CD4-positive, alpha-beta T cell (primary cell): ENCODE data around the gene SHISA6. TPM values are rescaled to one million over a fixed set of nuclear protein-coding genes. Genes with fewer than 3 reads are reported as not detected.

Experiments
- ATAC-seq: fragments of 200-7000 bp; cut with Tn5 transposase; one replicate; pipeline ENCODE4 v1.10.0; 2022; ENCODE audit warnings: mild to moderate bottlenecking; ENCODE audit not compliant: poor library complexity
- CTCF ChIA-PET: fragments of 350-600 bp; sonication (Branson Sonifier 250); formaldehyde crosslinking; loops from one replicate; lab custom pipeline; 2021; ENCODE audit warnings: antibody characterized with exemption, inconsistent platforms; lab: Charles Lee
- POLR2A ChIA-PET: fragments of 350-600 bp; sonication (Branson Sonifier 250); formaldehyde crosslinking; loops from one replicate; lab custom pipeline; 2021; ENCODE audit warnings: antibody characterized with exemption, inconsistent platforms; lab: Charles Lee
- DNase-seq, 14 experiments: peaks; one replicate each; pipeline ENCODE4 v3.0.0-alpha.2; 2013 to 2020; ENCODE audit warnings: mixed read lengths in 2 of 14
- H3K27ac ChIP-seq, 2 donors: one replicate each; pipeline versions ENCODE4 v1.5.1 to v1.7.0; 2013; ENCODE audit warnings: low read length in 2 of 2, low read depth in 1 of 2, mild to moderate bottlenecking in 1 of 2
- H3K27me3 ChIP-seq, 2 experiments: 1 replicate in 1 of 2; 2 replicates in 1 of 2; pipeline versions ENCODE4 v1.6.1 to v1.7.0; 2013; ENCODE audit warnings: low read length in 2 of 2, control low read depth in 1 of 2, mild to moderate bottlenecking in 1 of 2, moderate library complexity in 1 of 2; ENCODE audit not compliant: insufficient read depth in 2 of 2, control insufficient read depth in 1 of 2
- H3K36me3 ChIP-seq: one replicate; pipeline ENCODE4 v1.6.1; 2013; ENCODE audit warnings: low read length, control low read depth; ENCODE audit not compliant: insufficient read depth
- H3K4me1 ChIP-seq: one replicate; pipeline ENCODE4 v1.6.1; 2013; ENCODE audit warnings: low read length, control low read depth; ENCODE audit not compliant: insufficient read depth
- H3K4me3 ChIP-seq: one replicate; pipeline ENCODE4 v1.5.1; 2013; ENCODE audit warnings: mild to moderate bottlenecking, low read length, moderate library complexity
- H3K9me3 ChIP-seq, 2 experiments: 1 replicate in 1 of 2; 2 replicates in 1 of 2; pipeline versions ENCODE4 v1.6.1 to v1.7.0; 2013; ENCODE audit warnings: low read length in 2 of 2, mild to moderate bottlenecking in 2 of 2, control low read depth in 1 of 2, moderate library complexity in 1 of 2; ENCODE audit not compliant: control insufficient read depth in 1 of 2, insufficient read depth in 1 of 2
- H3K27ac Mint-ChIP-seq: one replicate; pipeline ENCODE4 v1.8.0; 2020; ENCODE audit warnings: mixed read lengths
- H3K27me3 Mint-ChIP-seq: one replicate; pipeline ENCODE4 v1.8.0; 2021; ENCODE audit warnings: mixed read lengths
- H3K36me3 Mint-ChIP-seq: one replicate; pipeline ENCODE4 v1.8.0; 2021; ENCODE audit warnings: low read depth, mixed read lengths
- H3K4me1 Mint-ChIP-seq: one replicate; pipeline ENCODE4 v1.8.0; 2021; ENCODE audit warnings: low read depth, mixed read lengths
- H3K4me3 Mint-ChIP-seq: one replicate; pipeline ENCODE4 v1.8.0; 2020; ENCODE audit warnings: mild to moderate bottlenecking, mixed read lengths
- H3K9me3 Mint-ChIP-seq: one replicate; pipeline ENCODE4 v1.8.0; 2020; ENCODE audit warnings: mixed read lengths
- intact Hi-C, 2 experiments: fragments of 100-400 bp; cut with DNase I in 1 of 2; cut with micrococcal nuclease in 1 of 2; formaldehyde crosslinking; loops; one replicate each; pipeline versions ENCODE4 v1.15.1 to v1.9.0; 2023 to 2025; cut with DNase I, micrococcal nuclease
- total RNA-seq, 174 experiments: library from RNA in 2 of 174; stranded (reverse) in 2 of 174; gene quantifications; one replicate each; pipeline ENCODE4 v1.2.3 and lab custom pipeline; 2021 to 2026
- TF ChIP-seq, protein P1 (sequence below): fragments of 200-600 bp; IDR thresholded peaks from one replicate; pipeline ENCODE4 v1.8.0; 2022; ENCODE audit warnings: antibody characterized with exemption, mild to moderate bottlenecking

SHISA6 gene
- total RNA-seq, 2 experiments from 2014 or later: not detected

DNA sequence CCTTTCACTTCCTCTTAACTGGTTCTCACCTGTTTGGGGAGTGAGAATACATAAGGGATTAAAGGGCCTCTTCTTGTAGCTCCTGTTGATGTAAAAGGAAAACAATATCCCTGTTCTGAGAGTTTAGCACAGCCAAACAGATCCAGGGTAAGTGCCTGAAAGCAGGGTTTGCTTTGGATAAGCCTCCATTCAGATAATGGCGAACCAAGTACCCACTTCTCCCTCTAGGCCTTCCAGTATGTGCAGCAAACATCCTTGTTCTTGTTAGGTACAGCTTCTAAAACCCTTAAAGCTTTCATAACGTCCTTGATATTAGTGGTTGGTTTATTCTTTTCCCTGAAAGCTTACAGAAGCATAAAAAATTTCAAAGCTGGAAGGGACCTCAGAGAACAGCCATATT is 226.6 kb downstream of the SHISA6 start:
- DNase-seq (no peak), ATAC-seq (no peak)
- Mint-ChIP-seq H3K27ac (no peak overlapping the region), H3K36me3 (no peaks in the 10 kb centered on the region), H3K4me1 (no peaks in the 10 kb centered on the region), H3K9me3 (peaks cover 11% of the 10 kb centered on the region), H3K4me3 (no peak overlapping the region), H3K27me3 (no peaks in the 10 kb centered on the region)
- TF ChIP-seq, protein P1, sequence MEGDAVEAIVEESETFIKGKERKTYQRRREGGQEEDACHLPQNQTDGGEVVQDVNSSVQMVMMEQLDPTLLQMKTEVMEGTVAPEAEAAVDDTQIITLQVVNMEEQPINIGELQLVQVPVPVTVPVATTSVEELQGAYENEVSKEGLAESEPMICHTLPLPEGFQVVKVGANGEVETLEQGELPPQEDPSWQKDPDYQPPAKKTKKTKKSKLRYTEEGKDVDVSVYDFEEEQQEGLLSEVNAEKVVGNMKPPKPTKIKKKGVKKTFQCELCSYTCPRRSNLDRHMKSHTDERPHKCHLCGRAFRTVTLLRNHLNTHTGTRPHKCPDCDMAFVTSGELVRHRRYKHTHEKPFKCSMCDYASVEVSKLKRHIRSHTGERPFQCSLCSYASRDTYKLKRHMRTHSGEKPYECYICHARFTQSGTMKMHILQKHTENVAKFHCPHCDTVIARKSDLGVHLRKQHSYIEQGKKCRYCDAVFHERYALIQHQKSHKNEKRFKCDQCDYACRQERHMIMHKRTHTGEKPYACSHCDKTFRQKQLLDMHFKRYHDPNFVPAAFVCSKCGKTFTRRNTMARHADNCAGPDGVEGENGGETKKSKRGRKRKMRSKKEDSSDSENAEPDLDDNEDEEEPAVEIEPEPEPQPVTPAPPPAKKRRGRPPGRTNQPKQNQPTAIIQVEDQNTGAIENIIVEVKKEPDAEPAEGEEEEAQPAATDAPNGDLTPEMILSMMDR: no peak
- Histone ChIP-seq H3K4me3 (no peak overlapping the region), H3K9me3 (peaks cover 0 to 13% of the 10 kb centered on the region in 2 experiments), H3K27ac (no peak overlapping the region), H3K4me1 (no peaks in the 10 kb centered on the region), H3K36me3 (no peaks in the 10 kb centered on the region), H3K27me3 (no peaks in the 10 kb centered on the region)
- intact Hi-C loops: no loop called here
- POLR2A ChIA-PET: no interaction called here
- CTCF ChIA-PET: no interaction called here

DNA sequence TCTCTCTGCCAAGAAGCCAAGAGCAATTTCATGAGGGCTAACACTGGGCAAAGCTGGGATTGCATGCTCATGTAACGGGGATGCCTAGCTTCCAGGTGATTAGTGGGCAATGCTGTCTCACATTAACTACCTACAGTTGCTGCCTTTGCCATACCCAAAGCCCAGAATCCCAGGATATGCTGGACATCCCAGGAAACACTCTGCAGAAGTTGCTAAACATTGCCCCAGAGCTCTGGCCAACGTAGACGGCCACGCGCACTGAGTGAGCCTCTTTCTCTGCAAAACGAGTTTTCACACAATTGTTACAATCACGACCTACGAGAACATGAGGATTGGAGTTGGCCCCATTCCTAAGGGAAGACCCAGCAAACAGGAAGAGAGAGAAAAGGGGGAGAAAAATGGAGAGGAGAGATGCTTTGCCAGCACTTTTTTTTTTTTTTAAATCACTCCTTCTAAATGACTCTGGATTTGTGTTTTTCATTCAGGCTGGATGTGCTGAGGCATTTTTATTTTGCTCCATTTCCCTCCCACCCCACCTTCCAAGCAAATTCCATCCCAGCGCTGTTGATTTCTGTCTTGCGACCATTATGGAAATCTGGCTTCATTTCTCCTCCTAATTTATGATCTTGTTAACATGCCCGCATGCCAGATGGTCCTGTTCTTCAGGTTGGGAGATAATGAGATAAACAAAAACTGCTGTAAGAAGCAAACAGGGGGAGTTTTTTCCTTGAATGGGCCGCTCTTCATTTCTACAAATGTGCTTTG is 244.5 kb downstream of the SHISA6 start:
- ATAC-seq (no peak), DNase-seq (no peak)
- Mint-ChIP-seq H3K9me3 (no peaks in the 10 kb centered on the region), H3K27me3 (no peaks in the 10 kb centered on the region), H3K4me3 (no peak overlapping the region), H3K27ac (no peak overlapping the region), H3K36me3 (no peaks in the 10 kb centered on the region), H3K4me1 (no peaks in the 10 kb centered on the region)
- Histone ChIP-seq H3K4me3 (no peak overlapping the region), H3K27ac (no peak overlapping the region), H3K4me1 (no peaks in the 10 kb centered on the region), H3K36me3 (no peaks in the 10 kb centered on the region), H3K27me3 (no peaks in the 10 kb centered on the region), H3K9me3 (peaks cover 0 to 9% of the 10 kb centered on the region in 2 experiments)
- intact Hi-C loops: no loop called here
- TF ChIP-seq, protein P1: no peak
- CTCF ChIA-PET: no interaction called here
- POLR2A ChIA-PET: no interaction called here

DNA sequence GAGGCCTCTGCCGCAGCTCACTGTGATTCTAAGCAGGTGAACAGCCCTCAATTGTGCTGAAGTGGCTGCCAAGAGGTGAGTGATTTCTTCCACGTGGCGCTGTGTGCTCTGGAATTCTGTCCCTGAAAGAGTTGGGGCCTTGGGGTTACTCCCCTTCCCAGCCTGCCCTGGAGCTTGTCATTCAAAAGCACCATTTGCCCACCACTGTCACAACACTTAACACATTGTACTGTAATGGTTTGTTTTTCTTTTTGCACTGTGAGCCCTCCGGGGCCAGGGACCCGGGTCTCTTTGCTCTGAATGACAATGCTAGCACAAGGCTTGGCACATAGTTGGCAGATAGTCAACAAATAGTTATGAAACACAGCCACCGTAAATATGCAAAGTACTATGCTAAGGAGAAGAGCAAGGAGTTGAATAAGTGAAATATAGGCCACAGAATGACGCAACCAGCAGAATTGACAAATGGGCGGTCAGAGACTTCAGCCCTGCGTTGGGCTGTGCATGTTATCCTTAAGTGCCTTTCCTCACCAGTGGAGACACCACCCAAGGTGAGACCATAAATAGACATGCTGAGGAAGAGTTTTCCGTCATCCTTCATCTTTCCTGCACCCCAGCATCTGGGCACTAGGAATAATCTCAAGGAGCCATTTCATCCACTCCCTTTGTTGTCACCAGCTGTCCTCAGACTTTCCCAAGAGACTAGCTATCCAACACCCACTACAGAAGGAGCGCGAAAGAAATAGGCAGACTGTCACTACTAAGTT is 245.3 kb downstream of the SHISA6 start:
- TF ChIP-seq, protein P1: no peak
- H3K4me1 Mint-ChIP-seq: no peaks in the 10 kb centered on the region
- H3K27me3 Mint-ChIP-seq: no peaks in the 10 kb centered on the region

More for the DNA sequence above, 245.3 kb downstream of the SHISA6 start:
- POLR2A ChIA-PET: no interaction called here
- intact Hi-C loops: no loop called here
- Mint-ChIP-seq H3K9me3 (no peaks in the 10 kb centered on the region), H3K27ac (no peak overlapping the region), H3K36me3 (no peaks in the 10 kb centered on the region), H3K4me3 (no peak overlapping the region)
- no peaks in the 10 kb centered on the region for H3K36me3 ChIP-seq
- no peak for ATAC-seq
- H3K4me3 ChIP-seq: no peak overlapping the region
- DNase-seq: no peak
- no peak overlapping the region for H3K27ac ChIP-seq
- H3K27me3 ChIP-seq: no peaks in the 10 kb centered on the region
- CTCF ChIA-PET: no interaction called here
- H3K4me1 ChIP-seq: no peaks in the 10 kb centered on the region
- H3K9me3 ChIP-seq: peaks cover 0 to 12% of the 10 kb centered on the region in 2 experiments
